Upper lobe of right lung (tissue), 1 donor: ENCODE data around the gene TOM1L2. TPM values are rescaled to one million over a fixed set of nuclear protein-coding genes. Genes with fewer than 3 reads are reported as not detected.
A peak's percentile ranks its signal among the peaks of the same experiment; 100 is the strongest.
"Not testable (repeated sequence)": the region's sequence is repeated elsewhere in the genome, so short reads cannot be mapped to it uniquely, and the experiment has no call there.

Experiments used
- ATAC-seq: fragments of 200-7000 bp; cut with Tn5 transposase; one replicate; pipeline ENCODE4 v1.9.1; 2020; ENCODE audit warnings: mild to moderate bottlenecking, moderate library complexity
- DNase-seq: peaks from one replicate; pipeline ENCODE4 v3.0.0-alpha.2; 2020
- H3K27ac ChIP-seq: fragments of 200-600 bp; one replicate; pipeline ENCODE4 v1.8.0; 2022
- H3K27me3 ChIP-seq: fragments of 200-600 bp; one replicate; pipeline ENCODE4 v1.8.0; 2022; ENCODE audit warnings: mild to moderate bottlenecking
- H3K36me3 ChIP-seq: fragments of 200-600 bp; one replicate; pipeline ENCODE4 v1.8.0; 2022
- H3K4me1 ChIP-seq: fragments of 200-600 bp; one replicate; pipeline ENCODE4 v1.8.0; 2022
- H3K4me3 ChIP-seq: fragments of 200-600 bp; one replicate; pipeline ENCODE4 v1.8.0; 2022; ENCODE audit warnings: mild to moderate bottlenecking
- H3K9me3 ChIP-seq: fragments of 200-600 bp; one replicate; pipeline ENCODE4 v1.8.0; 2022
- CTCF ChIP-seq: fragments of 200-600 bp; IDR thresholded peaks from one replicate; pipeline ENCODE4 v1.8.0; 2022; ENCODE audit warnings: antibody characterized with exemption
- intact Hi-C: fragments of 100-400 bp; cut with DNase I; formaldehyde crosslinking; loops from one replicate; pipeline ENCODE4 v1.11.0; 2022
- total RNA-seq: library from RNA; stranded (reverse); fragmentation: NEBNext Ultra II Directional; extraction: Animal tissue kit (Norgen Biotek cat#: 25700); gene quantifications from one replicate; pipeline ENCODE4 v1.2.1, GENCODE V29; 2021
- donor health status: DM: no; HTN: yes; CAD: no; lungs with severe emphysema.

TOM1L2 gene
- total RNA-seq, 1 donor from 2014 or later = 76.7 TPM

DNA sequence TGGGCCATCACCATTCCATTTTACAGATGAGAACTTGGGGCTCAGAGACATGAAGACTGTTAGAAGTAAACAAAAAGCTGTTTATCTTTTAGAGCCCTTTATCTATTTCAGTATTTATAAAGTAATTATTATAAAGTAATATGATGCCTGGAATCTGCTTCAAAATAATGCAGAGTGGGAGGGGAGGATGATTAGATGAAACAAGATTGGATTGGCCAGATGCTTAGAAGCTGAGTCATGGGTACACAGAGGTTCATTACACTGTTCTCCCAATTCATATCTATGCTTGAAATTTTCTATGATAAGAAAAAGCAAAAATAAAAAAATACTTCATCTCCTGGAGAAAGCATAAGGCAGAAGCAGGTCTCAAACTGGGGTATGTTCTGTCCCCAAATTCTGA lies 29.4 kb downstream of the TOM1L2 start:
- TF ChIP-seq CTCF = no peak
- Histone ChIP-seq H3K36me3 (no peaks in the 10 kb centered on the region), H3K4me1 (peaks cover 37% of the 10 kb centered on the region), H3K27me3 (no peaks in the 10 kb centered on the region), H3K4me3 (no peak overlapping the region), H3K27ac (peak overlapping the region; percentile 72), H3K9me3 (no peaks in the 10 kb centered on the region)
- DNase-seq = no peak
- intact Hi-C loops = no loop called here
- peak; percentile 49 for ATAC-seq

DNA sequence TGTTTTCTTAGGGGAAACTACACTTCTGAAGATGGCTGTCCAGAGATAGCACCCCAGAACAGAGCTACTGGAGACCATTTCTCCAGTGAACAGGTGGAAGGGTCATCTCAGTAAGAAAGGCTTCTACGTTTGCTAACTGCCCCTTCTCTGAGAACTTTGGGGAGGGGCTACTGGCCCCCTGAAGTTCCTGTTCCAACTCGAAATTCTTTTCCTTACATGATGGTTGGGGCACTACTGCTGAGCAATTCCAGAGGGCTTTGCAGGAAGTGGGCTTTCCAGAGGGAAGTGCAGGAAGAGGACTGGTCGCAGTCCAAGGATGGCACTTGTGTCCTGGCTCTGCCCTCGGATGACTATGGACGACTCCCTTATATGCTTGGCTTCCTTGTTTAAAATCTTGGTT lies 31.2 kb downstream of the TOM1L2 start:
- Histone ChIP-seq H3K9me3 (no peaks in the 10 kb centered on the region), H3K36me3 (no peaks in the 10 kb centered on the region), H3K27ac (peak overlapping the region; percentile 72), H3K4me3 (no peak overlapping the region), H3K27me3 (no peaks in the 10 kb centered on the region), H3K4me1 (peaks cover 50% of the 10 kb centered on the region)
- TF ChIP-seq CTCF = no peak
- ATAC-seq (no peak), DNase-seq (no peak)
- intact Hi-C loops = no loop called here

GRCh38 chr17:17940441-17940911 lies 31.7 kb downstream of the TOM1L2 start:
- Histone ChIP-seq H3K36me3 (no peaks in the 10 kb centered on the region), H3K27ac (no peak overlapping the region), H3K9me3 (no peaks in the 10 kb centered on the region), H3K4me3 (no peak overlapping the region), H3K4me1 (peaks cover 54% of the 10 kb centered on the region), H3K27me3 (no peaks in the 10 kb centered on the region)
- intact Hi-C loops = no loop called here
- ATAC-seq (no peak), DNase-seq (no peak)
- TF ChIP-seq CTCF = no peak

DNA sequence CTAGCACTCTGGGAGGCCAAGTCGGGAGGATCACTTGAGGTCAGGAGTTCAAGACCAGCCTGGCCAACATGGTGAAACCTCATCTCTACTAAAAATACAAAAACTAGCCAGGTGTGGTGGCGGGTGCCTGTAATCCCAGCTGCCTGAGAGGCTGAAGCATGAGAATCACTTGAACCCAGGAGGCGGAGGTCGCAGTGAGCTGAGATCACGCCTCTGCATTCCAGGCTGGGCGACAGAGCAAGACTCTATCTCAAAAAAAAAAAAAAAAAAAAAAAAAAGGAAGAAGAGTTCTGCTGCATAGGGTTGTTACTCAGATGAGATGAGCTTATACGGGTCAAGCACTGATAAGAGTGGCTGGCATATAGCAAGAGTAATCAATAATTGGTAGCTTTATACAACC lies 32.3 kb downstream of the TOM1L2 start:
- H3K36me3 ChIP-seq, intact Hi-C loops, DNase-seq, H3K9me3 ChIP-seq, H3K4me3 ChIP-seq, ATAC-seq, H3K27ac ChIP-seq, H3K27me3 ChIP-seq: not testable (repeated sequence)
- H3K4me1 ChIP-seq = peaks cover 59% of the 10 kb centered on the region

DNA sequence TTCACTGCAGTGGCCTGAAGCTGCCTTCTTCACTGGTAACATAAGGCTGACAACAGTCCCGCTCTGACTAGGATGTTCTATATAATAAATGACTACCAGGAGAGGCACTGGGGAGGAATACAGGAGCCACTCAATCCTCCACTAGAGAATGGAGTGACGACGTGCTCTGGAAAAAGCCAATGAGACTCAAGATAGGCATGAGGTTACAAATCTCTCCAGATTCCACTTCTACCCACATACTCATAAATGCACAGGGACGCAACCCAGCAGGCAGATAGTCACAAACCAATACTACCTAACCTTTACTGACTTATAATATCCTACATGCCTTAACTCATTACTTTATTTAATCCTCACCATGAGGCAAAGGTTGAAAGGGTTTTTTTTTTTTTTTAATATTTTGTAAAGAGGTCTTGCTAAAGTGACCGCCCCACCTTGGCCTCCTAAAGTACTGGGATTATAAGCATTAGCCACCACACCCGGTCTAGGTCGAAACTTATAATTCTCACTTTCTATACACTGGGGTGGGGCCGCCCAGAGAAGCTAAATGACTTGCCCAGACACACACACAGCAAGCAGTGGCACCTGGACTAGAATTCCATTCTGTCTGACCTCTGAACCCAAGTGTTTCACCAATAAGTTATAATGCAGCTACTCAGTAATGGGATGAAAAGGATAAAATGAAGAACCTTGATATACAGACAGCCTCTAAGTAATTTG lies 33.7 kb downstream of the TOM1L2 start:
- H3K27me3 ChIP-seq = no peaks in the 10 kb centered on the region
- H3K4me1 ChIP-seq = peaks cover 62% of the 10 kb centered on the region
- TF ChIP-seq CTCF = no peak
- no peak overlapping the region for H3K27ac ChIP-seq
- ATAC-seq (peak; percentile 21), DNase-seq (no peak)
- intact Hi-C loops = no loop called here
- H3K4me3 ChIP-seq = no peak overlapping the region
- no peaks in the 10 kb centered on the region for H3K36me3 ChIP-seq
- H3K9me3 ChIP-seq = no peaks in the 10 kb centered on the region

DNA sequence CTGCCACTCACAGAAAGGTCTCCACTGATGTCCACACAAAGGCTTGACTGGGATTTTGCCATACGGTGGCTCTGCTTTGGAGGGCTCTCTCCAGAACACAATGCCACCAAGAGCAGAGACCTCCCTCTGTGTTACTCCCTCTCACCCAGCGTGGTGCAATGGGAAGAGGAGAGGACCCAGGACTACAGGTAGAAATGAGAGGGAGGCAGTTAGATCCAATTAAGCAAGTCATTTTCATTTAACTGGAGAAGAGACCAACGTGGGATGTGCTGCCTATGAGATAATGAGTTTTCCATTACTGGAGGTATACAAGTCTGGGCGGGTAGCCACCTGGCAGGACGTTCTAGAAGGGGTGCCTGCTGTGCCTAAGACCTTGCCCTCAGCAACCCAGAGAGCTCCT lies 34.2 kb downstream of the TOM1L2 start:
- no peaks in the 10 kb centered on the region for H3K36me3 ChIP-seq

More for the DNA sequence above, 34.2 kb downstream of the TOM1L2 start:
- H3K27ac ChIP-seq = no peak overlapping the region
- intact Hi-C loops = no loop called here
- no peak for DNase-seq
- no peaks in the 10 kb centered on the region for H3K27me3 ChIP-seq
- TF ChIP-seq CTCF = no peak
- H3K4me1 ChIP-seq = peaks cover 56% of the 10 kb centered on the region
- no peak overlapping the region for H3K4me3 ChIP-seq
- no peaks in the 10 kb centered on the region for H3K9me3 ChIP-seq
- no peak for ATAC-seq
